Smooth muscle cell (in vitro differentiated cells): Measurements from ENCODE around the gene B4GALT3. TPM values are rescaled to one million over a fixed set of nuclear protein-coding genes. Genes with fewer than 3 reads are reported as not detected.
A peak's percentile ranks its signal among the peaks of the same experiment; 100 is the strongest.

Experiments
- DNase-seq: peaks from one replicate; lab custom pipeline; 2025; ENCODE audit not compliant: unreplicated experiment; lab: John Stamatoyannopoulos, UW
- H2AFZ ChIP-seq: fragments of 200-600 bp; sonication (generic); 2 replicates; pipeline ENCODE4 v1.6.0; 2016; ENCODE audit warnings: antibody characterized with exemption, low read depth, mild to moderate bottlenecking
- H3F3A ChIP-seq: fragments of 200-600 bp; sonication (generic); 2 replicates; pipeline ENCODE4 v1.6.0; 2017; ENCODE audit warnings: antibody characterized with exemption, low read depth
- H3K27ac ChIP-seq: fragments of 200-600 bp; sonication (generic); 2 replicates; pipeline ENCODE4 v1.5.1; 2016; ENCODE audit warnings: low read depth, mild to moderate bottlenecking
- H3K27me3 ChIP-seq: fragments of 200-600 bp; sonication (generic); 2 replicates; pipeline ENCODE4 v1.6.1; 2016; ENCODE audit warnings: low read depth, mild to moderate bottlenecking
- H3K36me3 ChIP-seq: fragments of 200-600 bp; sonication (generic); 2 replicates; pipeline ENCODE4 v1.5.1; 2016; ENCODE audit warnings: low read depth
- H3K4me1 ChIP-seq: fragments of 200-600 bp; sonication (generic); 2 replicates; pipeline ENCODE4 v1.5.1; 2016; ENCODE audit warnings: low read depth
- H3K4me2 ChIP-seq: fragments of 200-600 bp; sonication (generic); 2 replicates; pipeline ENCODE4 v1.6.0; 2016; ENCODE audit warnings: mild to moderate bottlenecking
- H3K4me3 ChIP-seq: fragments of 200-600 bp; sonication (generic); 2 replicates; pipeline ENCODE4 v1.5.1; 2016; ENCODE audit warnings: mild to moderate bottlenecking
- H3K79me2 ChIP-seq: fragments of 200-600 bp; sonication (generic); 2 replicates; pipeline ENCODE4 v1.6.0; 2016; ENCODE audit warnings: low read depth, mild to moderate bottlenecking
- H3K9ac ChIP-seq: fragments of 200-600 bp; sonication (generic); 2 replicates; pipeline ENCODE4 v1.6.0; 2016; ENCODE audit warnings: low read depth
- H3K9me3 ChIP-seq: fragments of 200-600 bp; sonication (generic); replicated peaks from 2 replicates; pipeline ENCODE4 v1.5.1; 2016; ENCODE audit warnings: low read depth
- H4K20me1 ChIP-seq: fragments of 200-600 bp; sonication (generic); 2 replicates; pipeline ENCODE4 v1.6.0; 2016; ENCODE audit warnings: low read depth
- WGBS: methylation state at CpG from one replicate; pipeline ENCODE4 v1.1.7; 2016; ENCODE audit warnings: low lambda C conversion rate; 5-methylcytosine and 5-hydroxymethylcytosine counted together
- polyA plus RNA-seq: library from polyadenylated mRNA; unstranded; fragments of >200 nt; fragmentation: Nextera tagmentation; extraction: Ambion mirVana; gene quantifications from 2 replicates; pipeline ENCODE4 v1.2.1, GENCODE V29; 2016
- total RNA-seq: library from RNA; depleted of rRNA; stranded (reverse); fragments of >200 nt; gene quantifications from 2 replicates; pipeline ENCODE4 v1.2.3, GENCODE V29; 2014
- TF ChIP-seq, protein P1 (sequence below): fragments of 200-600 bp; sonication (generic); IDR thresholded peaks from 2 replicates; pipeline ENCODE4 v1.5.1; 2017; ENCODE audit warnings: borderline replicate concordance, mild to moderate bottlenecking, antibody characterized with exemption; ENCODE audit not compliant: insufficient read depth, poor library complexity, severe bottlenecking

B4GALT3 gene
- total and polyA plus RNA-seq, 2 experiments from 2014 or later: 21.4 to 44.9 TPM

DNA sequence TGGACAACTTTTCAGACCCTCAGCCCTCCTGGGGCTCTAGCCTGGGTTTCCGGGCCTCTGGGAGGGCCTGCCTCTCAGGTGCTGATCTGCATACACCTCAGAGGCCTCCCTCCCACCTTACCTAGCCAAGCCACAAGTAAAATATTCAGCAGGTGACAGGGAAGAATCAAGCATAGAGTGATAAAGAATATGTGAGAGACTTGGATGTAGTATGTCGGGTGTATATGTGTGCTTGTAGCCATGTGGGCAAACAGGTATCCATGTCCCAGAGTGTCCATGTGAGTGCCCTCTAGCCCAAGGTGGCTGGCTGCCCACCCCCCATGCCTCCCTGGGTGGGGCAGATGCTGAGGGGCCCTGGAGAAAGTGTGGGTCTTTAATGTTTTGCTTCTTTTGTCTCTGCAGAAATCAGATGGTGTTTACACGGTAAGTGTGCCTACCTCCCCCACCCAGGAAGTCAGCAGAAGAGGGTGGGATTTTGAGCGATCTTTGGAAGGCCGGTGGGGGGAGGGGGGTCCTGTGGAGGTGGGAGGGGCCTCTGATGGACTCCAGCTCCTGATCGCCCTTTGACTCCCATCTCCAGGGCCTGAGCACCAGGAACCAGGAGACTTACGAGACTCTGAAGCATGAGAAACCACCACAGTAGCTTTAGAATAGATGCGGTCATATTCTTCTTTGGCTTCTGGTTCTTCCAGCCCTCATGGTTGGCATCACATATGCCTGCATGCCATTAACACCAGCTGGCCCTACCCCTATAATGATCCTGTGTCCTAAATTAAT, 41.2 kb upstream of the B4GALT3 start:
- DNase-seq: no peak
- TF ChIP-seq, protein P1, sequence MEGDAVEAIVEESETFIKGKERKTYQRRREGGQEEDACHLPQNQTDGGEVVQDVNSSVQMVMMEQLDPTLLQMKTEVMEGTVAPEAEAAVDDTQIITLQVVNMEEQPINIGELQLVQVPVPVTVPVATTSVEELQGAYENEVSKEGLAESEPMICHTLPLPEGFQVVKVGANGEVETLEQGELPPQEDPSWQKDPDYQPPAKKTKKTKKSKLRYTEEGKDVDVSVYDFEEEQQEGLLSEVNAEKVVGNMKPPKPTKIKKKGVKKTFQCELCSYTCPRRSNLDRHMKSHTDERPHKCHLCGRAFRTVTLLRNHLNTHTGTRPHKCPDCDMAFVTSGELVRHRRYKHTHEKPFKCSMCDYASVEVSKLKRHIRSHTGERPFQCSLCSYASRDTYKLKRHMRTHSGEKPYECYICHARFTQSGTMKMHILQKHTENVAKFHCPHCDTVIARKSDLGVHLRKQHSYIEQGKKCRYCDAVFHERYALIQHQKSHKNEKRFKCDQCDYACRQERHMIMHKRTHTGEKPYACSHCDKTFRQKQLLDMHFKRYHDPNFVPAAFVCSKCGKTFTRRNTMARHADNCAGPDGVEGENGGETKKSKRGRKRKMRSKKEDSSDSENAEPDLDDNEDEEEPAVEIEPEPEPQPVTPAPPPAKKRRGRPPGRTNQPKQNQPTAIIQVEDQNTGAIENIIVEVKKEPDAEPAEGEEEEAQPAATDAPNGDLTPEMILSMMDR: no peak
- H3K36me3 ChIP-seq: peaks cover 5% of the 10 kb centered on the region
- H3K4me3 ChIP-seq: no peak overlapping the region
- H3K79me2 ChIP-seq: no peaks in the 10 kb centered on the region
- H3K4me1 ChIP-seq: peaks cover 13% of the 10 kb centered on the region
- no peak overlapping the region for H3K4me2 ChIP-seq
- peaks cover 15% of the 10 kb centered on the region for H3F3A ChIP-seq
- H3K27me3 ChIP-seq: no peaks in the 10 kb centered on the region
- H4K20me1 ChIP-seq: no peaks in the 10 kb centered on the region
- no peak overlapping the region for H3K9ac ChIP-seq
- no peak overlapping the region for H3K27ac ChIP-seq
- no peak overlapping the region for H2AFZ ChIP-seq
- WGBS: 85% methylated on average over 8 of the region's 8 CpGs
- no peaks in the 10 kb centered on the region for H3K9me3 ChIP-seq

DNA sequence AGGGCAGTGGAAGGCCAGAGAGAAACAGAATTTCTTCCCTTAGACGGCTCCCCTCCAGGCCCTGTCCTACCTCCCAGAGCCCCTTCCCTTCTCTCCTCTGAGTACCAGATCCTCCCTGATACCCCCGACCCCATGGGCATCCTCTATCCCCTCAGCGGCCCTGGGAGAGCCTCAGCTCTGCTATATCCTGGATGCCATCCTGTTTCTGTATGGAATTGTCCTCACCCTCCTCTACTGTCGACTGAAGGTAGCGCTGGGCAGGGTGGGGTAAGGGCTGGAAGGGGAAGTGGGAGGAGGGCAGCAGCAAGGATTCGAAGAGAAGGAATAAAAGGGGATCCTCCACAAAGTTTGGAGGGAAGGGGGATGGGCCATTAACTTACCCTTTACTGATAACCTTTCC, 40.5 kb upstream of the B4GALT3 start:
- no peak overlapping the region for H3K4me2 ChIP-seq
- 88% methylated on average over 6 of the region's 6 CpGs for WGBS
- DNase-seq: no peak
- no peaks in the 10 kb centered on the region for H4K20me1 ChIP-seq
- peaks cover 12% of the 10 kb centered on the region for H3K36me3 ChIP-seq
- H3K4me1 ChIP-seq: peaks cover 13% of the 10 kb centered on the region
- H3K27me3 ChIP-seq: no peaks in the 10 kb centered on the region
- H3K27ac ChIP-seq: peak overlapping the region; percentile 92
- H3K9me3 ChIP-seq: no peaks in the 10 kb centered on the region
- no peak overlapping the region for H3K4me3 ChIP-seq
- no peaks in the 10 kb centered on the region for H3K79me2 ChIP-seq
- H3F3A ChIP-seq: peaks cover 15% of the 10 kb centered on the region
- no peak overlapping the region for H2AFZ ChIP-seq
- no peak overlapping the region for H3K9ac ChIP-seq
- TF ChIP-seq, protein P1: no peak

DNA sequence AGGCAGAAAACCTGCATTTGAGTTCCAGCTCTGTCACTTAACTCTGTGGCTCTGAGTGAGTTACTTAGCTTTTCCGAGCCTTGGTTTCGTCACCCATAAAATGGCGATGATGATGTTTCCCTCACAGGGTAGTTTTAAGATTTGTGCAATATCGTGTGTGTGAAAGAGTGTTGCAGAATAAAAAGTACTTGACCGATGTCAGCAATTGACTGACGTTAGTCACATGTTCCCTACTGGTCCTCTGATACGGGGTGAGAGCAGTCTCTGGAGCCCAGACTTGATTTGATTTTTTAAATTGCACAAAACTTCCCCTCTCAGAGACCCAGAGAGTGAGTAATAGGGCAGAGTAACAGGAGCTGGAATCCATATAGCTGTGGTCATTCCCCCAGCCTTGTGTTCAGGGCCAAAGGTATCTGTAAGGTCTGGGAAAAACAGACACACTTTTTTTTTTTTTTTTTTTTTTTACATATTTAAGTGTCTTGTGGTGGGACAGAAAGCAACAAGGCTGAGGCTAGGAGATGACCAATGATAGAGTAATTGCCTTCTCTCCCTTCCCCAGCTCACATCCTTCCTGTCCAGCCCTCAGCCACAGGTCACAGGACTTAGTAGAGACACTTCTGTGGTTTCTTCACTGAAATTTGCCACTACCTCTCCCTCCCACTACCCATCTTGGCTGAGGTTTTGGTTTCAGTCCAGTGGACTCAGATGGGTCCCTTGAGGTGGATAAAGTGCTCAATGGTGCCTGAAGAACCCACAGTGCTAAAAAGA, 39.8 kb upstream of the B4GALT3 start:
- H3K4me2 ChIP-seq: peak overlapping the region; percentile 79

More for the DNA sequence above, 39.8 kb upstream of the B4GALT3 start:
- Histone ChIP-seq H4K20me1 (no peaks in the 10 kb centered on the region), H3F3A (peaks cover 15% of the 10 kb centered on the region), H2AFZ (peak overlapping the region; percentile 67), H3K4me1 (peaks cover 13% of the 10 kb centered on the region), H3K79me2 (no peaks in the 10 kb centered on the region), H3K9me3 (no peaks in the 10 kb centered on the region), H3K4me3 (no peak overlapping the region), H3K27me3 (no peaks in the 10 kb centered on the region), H3K9ac (peak overlapping the region; percentile 65), H3K27ac (peak overlapping the region; percentile 92), H3K36me3 (peaks cover 19% of the 10 kb centered on the region)
- no peak for DNase-seq
- WGBS: 35% methylated on average over 7 of the region's 7 CpGs
- TF ChIP-seq, protein P1: no peak
